HG02885 (cell line): ENCODE data around the gene TCHH.

Source experiments
- ATAC-seq: cut with Tn5 transposase; IDR thresholded peaks from one replicate; pipeline ENCODE4 v1.9.1; 2021; ENCODE audit warnings: mild to moderate bottlenecking; ENCODE audit not compliant: unreplicated experiment, poor library complexity

TCHH gene

DNA sequence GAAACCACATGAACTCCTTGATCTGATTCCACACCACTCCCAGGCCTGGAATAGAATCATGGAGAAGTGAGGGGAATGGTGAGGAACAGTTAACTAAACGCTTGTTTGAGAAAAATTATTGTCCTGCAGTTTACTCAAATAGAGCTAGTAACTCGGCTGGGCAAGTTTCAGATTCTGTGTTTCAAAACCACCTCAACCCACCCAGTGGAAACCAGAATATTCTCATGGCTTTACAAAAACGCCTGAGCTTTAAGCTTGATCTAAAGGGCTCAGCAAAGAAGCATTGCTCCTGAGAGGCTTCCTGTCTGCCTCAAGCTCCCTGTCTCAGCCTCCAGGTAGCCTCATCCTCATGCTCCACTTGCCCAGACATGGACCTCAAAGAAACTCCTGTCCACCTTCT is 42.9 kb downstream of the TCHH start:
- ATAC-seq: no peak

DNA sequence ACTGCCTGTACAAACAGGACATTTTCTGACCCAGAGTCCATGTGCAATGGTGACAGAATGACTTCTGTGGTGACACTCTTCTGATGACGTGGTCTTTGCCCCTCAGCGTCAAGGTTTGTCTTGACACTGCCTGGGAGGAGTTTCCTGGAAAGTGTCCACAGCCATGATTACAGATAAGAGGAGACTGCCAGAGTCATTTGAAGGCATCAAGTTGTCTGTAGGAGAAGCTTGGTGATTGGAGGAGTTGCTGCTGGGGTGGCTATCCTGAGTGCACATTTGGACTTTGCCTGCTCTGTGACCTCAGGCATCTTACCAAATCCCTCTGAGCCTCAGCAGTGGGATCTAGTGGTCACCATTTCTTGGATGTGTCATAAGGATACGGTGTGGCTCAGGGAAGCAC is 44.1 kb downstream of the TCHH start:
- ATAC-seq: no peak

- ATAC-seq: no peak
These were observed 47.3 kb downstream of the TCHH start for GRCh38 chr1:152067929-152068328.

DNA sequence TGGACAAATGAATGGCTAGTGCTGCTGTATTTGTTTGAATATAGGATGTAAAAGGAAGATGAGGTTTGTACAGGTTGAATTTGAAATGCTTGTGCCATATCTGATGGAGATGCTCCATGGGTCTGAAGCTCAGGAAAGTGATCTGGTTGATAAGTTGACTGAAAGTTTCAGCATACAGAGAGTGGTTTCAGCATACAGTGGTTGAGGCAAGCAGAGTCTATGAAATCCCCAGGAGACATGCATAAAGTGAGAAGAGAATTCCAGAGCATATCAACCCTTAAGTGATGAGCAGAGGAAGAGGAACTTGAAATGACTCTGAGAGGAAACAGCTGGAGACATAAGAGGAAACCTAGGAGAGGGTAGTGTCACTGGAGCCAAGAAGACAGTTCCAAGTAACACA is 48.1 kb downstream of the TCHH start:
- no peak for ATAC-seq

GRCh38 chr1:152061952-152062351 is 53.3 kb downstream of the TCHH start:
- ATAC-seq: no peak
